HL-60 (cell line): ENCODE measurements around the gene OR2C3.

Experiments used
- DNase-seq, 2 experiments: peaks; one replicate each; pipeline ENCODE4 v3.0.0-alpha.2; 2010 to 2020; ENCODE audit warnings: low read depth in 1 of 2, low spot score in 1 of 2
- H3K27ac ChIP-seq: fragments of 250-450 bp; sonication (Bioruptor Pico); replicated peaks from 2 replicates; pipeline ENCODE4 v1.5.1; 2020; ENCODE audit warnings: mild to moderate bottlenecking, moderate library complexity
- H3K27me3 ChIP-seq: fragments of 250-450 bp; sonication (Bioruptor Pico); 2 replicates; pipeline ENCODE4 v1.5.1; 2021; ENCODE audit warnings: mild to moderate bottlenecking, moderate library complexity; ENCODE audit not compliant: insufficient read depth, poor library complexity, severe bottlenecking
- H3K4me3 ChIP-seq: replicated peaks from 2 replicates; pipeline ENCODE4 v1.5.1; 2011; ENCODE audit warnings: mild to moderate bottlenecking, control low read depth, low read length; ENCODE audit not compliant: insufficient read depth
- CTCF ChIP-seq: IDR thresholded peaks from one replicate; pipeline ENCODE4 v1.5.1; 2011; ENCODE audit warnings: low read length, control low read depth, inconsistent platforms; ENCODE audit not compliant: insufficient read depth
- GABPA ChIP-seq: IDR thresholded peaks from 2 replicates; pipeline ENCODE4 v1.6.1; 2012; ENCODE audit warnings: low read depth
- POLR2AphosphoS5 ChIP-seq: IDR thresholded peaks from 2 replicates; pipeline ENCODE4 v1.6.1; 2012; ENCODE audit warnings: low read depth
- REST ChIP-seq: IDR thresholded peaks from 2 replicates; pipeline ENCODE4 v1.6.1; 2012; ENCODE audit warnings: low read depth; ENCODE audit not compliant: insufficient replicate concordance
- SPI1 ChIP-seq: IDR thresholded peaks from 2 replicates; pipeline ENCODE4 v1.6.1; 2012; ENCODE audit warnings: low read depth, mild to moderate bottlenecking, borderline replicate concordance

OR2C3 gene

GRCh38 chr1:247535402-247535801, 838 bp downstream of the OR2C3 start:
- H3K27ac ChIP-seq = no peak overlapping the region
- TF ChIP-seq POLR2AphosphoS5 (no peak), REST (no peak), CTCF (no peak), SPI1 (no peak), GABPA (no peak)
- no peaks in the 10 kb centered on the region for H3K27me3 ChIP-seq
- H3K4me3 ChIP-seq = no peak overlapping the region
- no peak for DNase-seq

- no peak for DNase-seq
- no peaks in the 10 kb centered on the region for H3K27me3 ChIP-seq
- TF ChIP-seq CTCF = no peak
- no peak for TF ChIP-seq SPI1
- TF ChIP-seq REST = no peak
- TF ChIP-seq POLR2AphosphoS5 = no peak
- TF ChIP-seq GABPA = no peak
- no peak overlapping the region for H3K27ac ChIP-seq
- no peak overlapping the region for H3K4me3 ChIP-seq
Observed at GRCh38 chr1:247531937-247532336, 4.3 kb downstream of the OR2C3 start.

GRCh38 chr1:247530785-247531184, 5.5 kb downstream of the OR2C3 start:
- Histone ChIP-seq H3K4me3 (no peak overlapping the region), H3K27ac (no peak overlapping the region), H3K27me3 (no peaks in the 10 kb centered on the region)
- no peak for DNase-seq
- TF ChIP-seq CTCF (no peak), SPI1 (no peak), GABPA (no peak), POLR2AphosphoS5 (no peak), REST (no peak)
